HepG2 (cell line): ENCODE measurements around the gene TMEM184C. TPM values are rescaled to one million over a fixed set of nuclear protein-coding genes. Genes with fewer than 3 reads are reported as not detected.

ENCODE experiments used
- ATAC-seq: fragments of 200-7000 bp; cut with Tn5 transposase; 3 replicates; pipeline ENCODE4 v1.9.1; 2020; ENCODE audit warnings: mild to moderate bottlenecking, moderate library complexity
- BruUV-seq: library from RNA; stranded (reverse); fragments of 400-500 nt; replicated peaks from 2 replicates; lab custom pipeline; 2021; lab: Mats Ljungman, UMichigan
- CTCF ChIA-PET: fragments of 300-600 bp; formaldehyde crosslinking; extraction: SDS; loops from one replicate; lab custom pipeline; 2021; ENCODE audit warnings: low total read pairs, inconsistent platforms, low intra/inter-chr PET ratio; lab: Yijun Ruan, JAX
- POLR2A ChIA-PET: fragments of 350-600 bp; sonication (Branson Sonifier 250); formaldehyde crosslinking; loops from one replicate; lab custom pipeline; 2020; ENCODE audit warnings: antibody characterized with exemption, inconsistent platforms; lab: Yijun Ruan, JAX
- DNase-seq: peaks from one replicate; pipeline ENCODE4 v3.0.0-alpha.2; 2015; ENCODE audit warnings: low spot score
- FAIRE-seq: peaks from 3 replicates; lab custom pipeline; 2011; peaks lifted over from hg19 to GRCh38; lab: Jason Lieb, UNC
- H2AFZ ChIP-seq: one replicate; pipeline ENCODE4 v1.6.1; 2011; ENCODE audit warnings: low read length, inconsistent platforms
- H3K27ac ChIP-seq: fragments of 300-600 bp; 3 replicates; pipeline ENCODE4 v1.8.0; 2011; ENCODE audit warnings: mixed run types, mild to moderate bottlenecking, mixed read lengths, low read length, inconsistent platforms; ENCODE audit not compliant: insufficient read depth; ENCODE audit errors: extremely low read length
- H3K27me3 ChIP-seq, 2 experiments: fragments of 200-600 bp in 1 of 2; 2 replicates in 1 of 2; 3 replicates in 1 of 2; pipeline versions ENCODE4 v1.6.0 to v1.8.0; 2011; ENCODE audit warnings: low read length in 2 of 2, mild to moderate bottlenecking in 2 of 2, moderate library complexity in 2 of 2, inconsistent platforms in 1 of 2; ENCODE audit not compliant: insufficient read depth in 2 of 2, control insufficient read depth in 1 of 2
- H3K36me3 ChIP-seq, 2 experiments: fragments of 200-600 bp in 1 of 2; replicated peaks in 1 of 2; 2 replicates in 1 of 2; 3 replicates in 1 of 2; pipeline versions ENCODE4 v1.5.1 to v1.8.0; 2011; ENCODE audit warnings: low read length in 2 of 2, inconsistent platforms in 1 of 2; ENCODE audit not compliant: insufficient read depth in 2 of 2, control insufficient read depth in 1 of 2
- H3K4me1 ChIP-seq: 2 replicates; pipeline ENCODE4 v1.5.1; 2012; ENCODE audit warnings: low read length, inconsistent platforms; ENCODE audit not compliant: insufficient read depth
- H3K4me2 ChIP-seq: 2 replicates; pipeline ENCODE4 v1.6.0; 2011; ENCODE audit warnings: low read depth, low read length, inconsistent platforms
- H3K4me3 ChIP-seq, 3 experiments: fragments of 200-600 bp in 1 of 3; sonication (generic), shearing (Covaris generic) in 1 of 3; replicated peaks in 1 of 3; 2 replicates each; pipeline ENCODE4 v1.5.1; 2011 to 2016; ENCODE audit warnings: low read length in 3 of 3, inconsistent platforms in 2 of 3, low read depth in 2 of 3, mild to moderate bottlenecking in 2 of 3, control low read depth in 1 of 3, mixed read lengths in 1 of 3; ENCODE audit not compliant: insufficient read depth in 1 of 3
- H3K79me2 ChIP-seq: one replicate; pipeline ENCODE4 v1.6.1; 2011; ENCODE audit warnings: low read length, inconsistent platforms; ENCODE audit not compliant: insufficient read depth
- H3K9ac ChIP-seq: 2 replicates; pipeline ENCODE4 v1.6.0; 2011; ENCODE audit warnings: mild to moderate bottlenecking, low read depth, low read length, inconsistent platforms; ENCODE audit not compliant: insufficient read depth
- H3K9me3 ChIP-seq: 2 replicates; pipeline ENCODE4 v1.5.1; 2012; ENCODE audit warnings: mild to moderate bottlenecking, low read length
- H4K20me1 ChIP-seq: 2 replicates; pipeline ENCODE4 v1.6.0; 2011; ENCODE audit warnings: inconsistent platforms, mild to moderate bottlenecking, low read length, moderate library complexity; ENCODE audit not compliant: insufficient read depth
- DNMT3B ChIP-seq: conservative IDR thresholded peaks from 2 replicates; pipeline ENCODE4 v1.6.1; 2016; ENCODE audit warnings: missing biosample characterization, control low read depth
- GABPA ChIP-seq, 2 experiments: IDR thresholded peaks; 2 replicates each; pipeline ENCODE4 v1.6.1; 2011 to 2016; ENCODE audit warnings: low read depth in 2 of 2, low read length in 1 of 2, missing biosample characterization in 1 of 2, missing genetic modification characterization in 1 of 2
- GPN1 ChIP-seq: sonication (generic); formaldehyde crosslinking; IDR thresholded peaks from 2 replicates; pipeline ENCODE4 v1.5.1; 2020; ENCODE audit warnings: missing genetic modification reagents, borderline replicate concordance
- HNRNPUL1 ChIP-seq: fragments of 200-400 bp; formaldehyde crosslinking; IDR thresholded peaks from 2 replicates; pipeline ENCODE4 v1.6.1; 2017; ENCODE audit warnings: low read depth, mild to moderate bottlenecking, low read length, moderate library complexity
- KLF15 ChIP-seq: sonication (generic); formaldehyde crosslinking; IDR thresholded peaks from 2 replicates; pipeline ENCODE4 v1.8.1; 2023; ENCODE audit warnings: borderline replicate concordance, mild to moderate bottlenecking, inconsistent platforms, missing genetic modification reagents, mixed read lengths
- KMT2A ChIP-seq: sonication (generic); formaldehyde crosslinking; IDR thresholded peaks from 2 replicates; pipeline ENCODE4 v1.4.0; 2020; ENCODE audit warnings: missing genetic modification reagents
- PLRG1 ChIP-seq: fragments of 450-650 bp; conservative IDR thresholded peaks from 2 replicates; pipeline ENCODE4 v1.6.1; 2016
- RAD21 ChIP-seq: fragments of 450-650 bp; formaldehyde crosslinking; IDR thresholded peaks from 2 replicates; pipeline ENCODE4 v1.5.0; 2020; ENCODE audit warnings: mild to moderate bottlenecking
- SMAD1 ChIP-seq: sonication (generic); formaldehyde crosslinking; IDR thresholded peaks from 2 replicates; pipeline ENCODE4 v1.4.0; 2020; ENCODE audit warnings: missing genetic modification reagents, low read depth, mild to moderate bottlenecking, borderline replicate concordance
- ZNF264 ChIP-seq: sonication (generic); formaldehyde crosslinking; IDR thresholded peaks from 2 replicates; pipeline ENCODE4 v1.4.0; 2020; ENCODE audit warnings: missing genetic modification reagents
- ZNF496 ChIP-seq: sonication (generic); formaldehyde crosslinking; IDR thresholded peaks from 2 replicates; pipeline ENCODE4 v1.8.1; 2023; ENCODE audit warnings: mild to moderate bottlenecking, moderate library complexity, missing genetic modification reagents; ENCODE audit not compliant: insufficient replicate concordance
- ZNF644 ChIP-seq: IDR thresholded peaks from 2 replicates; pipeline ENCODE4 v1.6.1; 2016; ENCODE audit warnings: low read depth
- ZNF720 ChIP-seq: sonication (generic); formaldehyde crosslinking; IDR thresholded peaks from 2 replicates; pipeline ENCODE4 v1.4.0; 2020; ENCODE audit warnings: missing genetic modification reagents
- ZNF761 ChIP-seq: sonication (generic); formaldehyde crosslinking; conservative IDR thresholded peaks from 2 replicates; pipeline ENCODE4 v1.4.0; 2020; ENCODE audit warnings: mild to moderate bottlenecking, missing genetic modification reagents
- ZNF780A ChIP-seq: sonication (generic); formaldehyde crosslinking; IDR thresholded peaks from 2 replicates; pipeline ENCODE4 v1.8.0; 2022; ENCODE audit warnings: mild to moderate bottlenecking, missing genetic modification reagents, moderate library complexity
- WGBS: methylation state at CpG from one replicate; pipeline ENCODE4 v1.1.6; 2017; ENCODE audit warnings: low lambda C conversion rate; 5-methylcytosine and 5-hydroxymethylcytosine counted together
- in situ Hi-C: cut with HindIII; loops from 2 replicates; pipeline ENCODE4 v1.10.0; 2017; ENCODE audit warnings: low pct_unique_long_range_greater_than_20kb; ENCODE audit not compliant: extremely low pct_ligation_motif_present
- intact Hi-C: fragments of 100-400 bp; cut with micrococcal nuclease; formaldehyde crosslinking; loops from one replicate; pipeline ENCODE4 v1.10.0; 2022; ENCODE audit not compliant: unreplicated experiment
- polyA plus RNA-seq, 8 experiments: library from polyadenylated mRNA; depleted of rRNA in 3 of 8; stranded (reverse) in 7 of 8; unstranded in 1 of 8; fragments of >200 nt; fragmentation: Illumina TruSeq in 4 of 8; extraction: Trizol in 4 of 8; gene quantifications; 2 replicates each; pipeline versions ENCODE4 v1.2.1 to v1.2.3, GENCODE V29; 2011 to 2016; ENCODE audit warnings: low read depth in 4 of 8, missing spikeins in 1 of 8, mixed read lengths in 1 of 8; ENCODE audit not compliant: insufficient read depth in 1 of 8
- total RNA-seq, 5 experiments: library from RNA; depleted of rRNA; stranded (reverse); fragments of >200 nt; fragmentation: Illumina TruSeq; extraction: Trizol; gene quantifications; 2 replicates each; pipeline ENCODE4 v1.2.3, GENCODE V29; 2016; ENCODE audit warnings: low read depth in 1 of 5
- TF ChIP-seq, protein P1 (sequence below): sonication (generic); formaldehyde crosslinking; IDR thresholded peaks from 2 replicates; pipeline ENCODE4 v1.4.0; 2020; ENCODE audit warnings: mild to moderate bottlenecking, low read depth, missing genetic modification reagents
- TF ChIP-seq, protein P2 (sequence below), 2 experiments: IDR thresholded peaks; 2 replicates each; pipeline ENCODE4 v1.6.1; 2011 to 2012; ENCODE audit warnings: low read length in 2 of 2, borderline replicate concordance in 1 of 2, low read depth in 1 of 2, mild to moderate bottlenecking in 1 of 2, moderate library complexity in 1 of 2
- TF ChIP-seq, protein P3 (sequence below): sonication (generic); formaldehyde crosslinking; IDR thresholded peaks from 2 replicates; pipeline ENCODE4 v1.8.0; 2022; ENCODE audit warnings: mild to moderate bottlenecking, missing genetic modification reagents, moderate library complexity
- TF ChIP-seq, protein P4 (sequence below): sonication (generic); formaldehyde crosslinking; IDR thresholded peaks from 2 replicates; pipeline ENCODE4 v1.9.0; 2022; ENCODE audit warnings: low read depth, missing genetic modification reagents

Gene TMEM184C
- total and polyA plus RNA-seq, 2 of the 13 experiments (the other 11 are each of a cell fraction or from before 2014, with no cell fraction given): 13.9 to 26.1 TPM

DNA sequence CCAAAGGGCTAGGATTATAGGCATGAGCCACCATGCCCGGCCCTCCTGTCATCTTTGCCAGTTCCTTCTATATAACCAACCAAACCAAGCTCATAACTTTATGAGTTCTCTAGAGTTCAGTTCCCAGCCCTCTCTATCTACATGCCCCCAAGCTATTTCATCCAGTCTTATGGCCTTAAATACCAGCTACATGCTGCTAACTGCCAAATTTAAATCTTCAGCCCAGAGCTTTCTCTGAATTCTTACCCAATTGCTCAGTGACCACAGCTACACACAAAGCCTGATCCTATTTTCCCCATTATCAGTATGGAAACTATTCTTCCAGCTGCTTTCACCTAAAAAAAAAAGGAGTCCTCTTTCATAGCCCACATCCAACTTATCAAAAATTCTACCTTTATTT, 23.1 kb downstream of the TMEM184C start:
- ChIA-PET POLR2A (interaction anchor here (1.2 kb wide), 1 partner anchor 23 kb away, joined by 5 read pairs; the partner anchor contains the start of gene TMEM184C), CTCF (no interaction called here)
- Histone ChIP-seq H2AFZ (no peak overlapping the region), H3K9ac (no peak overlapping the region), H3K4me3 (no peak overlapping the region), H3K4me1 (no peaks in the 10 kb centered on the region), H4K20me1 (no peaks in the 10 kb centered on the region), H3K27me3 (no peaks in the 10 kb centered on the region), H3K27ac (no peak overlapping the region), H3K4me2 (no peak overlapping the region), H3K9me3 (no peaks in the 10 kb centered on the region), H3K79me2 (no peaks in the 10 kb centered on the region), H3K36me3 (peaks cover 2 to 38% of the 10 kb centered on the region in 2 experiments; a peak in 3 of 5 replicates)
- WGBS: 86% methylated on average over 1 of the region's 1 CpG
- no TSS peak for BruUV-seq
- ATAC-seq (no peak), FAIRE-seq (no peak), DNase-seq (no peak)
- in situ Hi-C loops (no loop called here), intact Hi-C loops (no loop called here)
- TF ChIP-seq GABPA (IDR thresholded peaks at IDR 0.05; ENCODE audit: low read depth, low read length) (no peak), GABPA (CRISPR knock-in tag; IDR thresholded peaks at IDR 0.05; ENCODE audit: low read depth) (no peak), KMT2A (CRISPR knock-in tag) (no peak), ZNF780A (CRISPR knock-in tag) (no peak), HNRNPUL1 (no peak), GPN1 (CRISPR knock-in tag) (no peak), RAD21 (CRISPR knock-in tag) (no peak), PLRG1 (no peak), ZNF720 (CRISPR knock-in tag) (no peak), SMAD1 (CRISPR knock-in tag) (no peak), ZNF644 (CRISPR knock-in tag) (no peak), ZNF264 (no peak), ZNF496 (CRISPR knock-in tag) (no peak), KLF15 (CRISPR knock-in tag) (no peak), DNMT3B (CRISPR knock-in tag) (no peak), ZNF761 (CRISPR knock-in tag) (no peak)
- TF ChIP-seq, protein P1, sequence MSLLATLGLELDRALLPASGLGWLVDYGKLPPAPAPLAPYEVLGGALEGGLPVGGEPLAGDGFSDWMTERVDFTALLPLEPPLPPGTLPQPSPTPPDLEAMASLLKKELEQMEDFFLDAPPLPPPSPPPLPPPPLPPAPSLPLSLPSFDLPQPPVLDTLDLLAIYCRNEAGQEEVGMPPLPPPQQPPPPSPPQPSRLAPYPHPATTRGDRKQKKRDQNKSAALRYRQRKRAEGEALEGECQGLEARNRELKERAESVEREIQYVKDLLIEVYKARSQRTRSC (CRISPR knock-in tag): no peak
- TF ChIP-seq, protein P2, sequence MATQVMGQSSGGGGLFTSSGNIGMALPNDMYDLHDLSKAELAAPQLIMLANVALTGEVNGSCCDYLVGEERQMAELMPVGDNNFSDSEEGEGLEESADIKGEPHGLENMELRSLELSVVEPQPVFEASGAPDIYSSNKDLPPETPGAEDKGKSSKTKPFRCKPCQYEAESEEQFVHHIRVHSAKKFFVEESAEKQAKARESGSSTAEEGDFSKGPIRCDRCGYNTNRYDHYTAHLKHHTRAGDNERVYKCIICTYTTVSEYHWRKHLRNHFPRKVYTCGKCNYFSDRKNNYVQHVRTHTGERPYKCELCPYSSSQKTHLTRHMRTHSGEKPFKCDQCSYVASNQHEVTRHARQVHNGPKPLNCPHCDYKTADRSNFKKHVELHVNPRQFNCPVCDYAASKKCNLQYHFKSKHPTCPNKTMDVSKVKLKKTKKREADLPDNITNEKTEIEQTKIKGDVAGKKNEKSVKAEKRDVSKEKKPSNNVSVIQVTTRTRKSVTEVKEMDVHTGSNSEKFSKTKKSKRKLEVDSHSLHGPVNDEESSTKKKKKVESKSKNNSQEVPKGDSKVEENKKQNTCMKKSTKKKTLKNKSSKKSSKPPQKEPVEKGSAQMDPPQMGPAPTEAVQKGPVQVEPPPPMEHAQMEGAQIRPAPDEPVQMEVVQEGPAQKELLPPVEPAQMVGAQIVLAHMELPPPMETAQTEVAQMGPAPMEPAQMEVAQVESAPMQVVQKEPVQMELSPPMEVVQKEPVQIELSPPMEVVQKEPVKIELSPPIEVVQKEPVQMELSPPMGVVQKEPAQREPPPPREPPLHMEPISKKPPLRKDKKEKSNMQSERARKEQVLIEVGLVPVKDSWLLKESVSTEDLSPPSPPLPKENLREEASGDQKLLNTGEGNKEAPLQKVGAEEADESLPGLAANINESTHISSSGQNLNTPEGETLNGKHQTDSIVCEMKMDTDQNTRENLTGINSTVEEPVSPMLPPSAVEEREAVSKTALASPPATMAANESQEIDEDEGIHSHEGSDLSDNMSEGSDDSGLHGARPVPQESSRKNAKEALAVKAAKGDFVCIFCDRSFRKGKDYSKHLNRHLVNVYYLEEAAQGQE (IDR thresholded peaks at IDR 0.05; ENCODE audit: borderline replicate concordance in 1 of 2, low read depth in 1 of 2, low read length in 2 of 2): no peak
- TF ChIP-seq, protein P3, sequence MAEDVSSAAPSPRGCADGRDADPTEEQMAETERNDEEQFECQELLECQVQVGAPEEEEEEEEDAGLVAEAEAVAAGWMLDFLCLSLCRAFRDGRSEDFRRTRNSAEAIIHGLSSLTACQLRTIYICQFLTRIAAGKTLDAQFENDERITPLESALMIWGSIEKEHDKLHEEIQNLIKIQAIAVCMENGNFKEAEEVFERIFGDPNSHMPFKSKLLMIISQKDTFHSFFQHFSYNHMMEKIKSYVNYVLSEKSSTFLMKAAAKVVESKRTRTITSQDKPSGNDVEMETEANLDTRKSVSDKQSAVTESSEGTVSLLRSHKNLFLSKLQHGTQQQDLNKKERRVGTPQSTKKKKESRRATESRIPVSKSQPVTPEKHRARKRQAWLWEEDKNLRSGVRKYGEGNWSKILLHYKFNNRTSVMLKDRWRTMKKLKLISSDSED (CRISPR knock-in tag): no peak
- TF ChIP-seq, protein P4, sequence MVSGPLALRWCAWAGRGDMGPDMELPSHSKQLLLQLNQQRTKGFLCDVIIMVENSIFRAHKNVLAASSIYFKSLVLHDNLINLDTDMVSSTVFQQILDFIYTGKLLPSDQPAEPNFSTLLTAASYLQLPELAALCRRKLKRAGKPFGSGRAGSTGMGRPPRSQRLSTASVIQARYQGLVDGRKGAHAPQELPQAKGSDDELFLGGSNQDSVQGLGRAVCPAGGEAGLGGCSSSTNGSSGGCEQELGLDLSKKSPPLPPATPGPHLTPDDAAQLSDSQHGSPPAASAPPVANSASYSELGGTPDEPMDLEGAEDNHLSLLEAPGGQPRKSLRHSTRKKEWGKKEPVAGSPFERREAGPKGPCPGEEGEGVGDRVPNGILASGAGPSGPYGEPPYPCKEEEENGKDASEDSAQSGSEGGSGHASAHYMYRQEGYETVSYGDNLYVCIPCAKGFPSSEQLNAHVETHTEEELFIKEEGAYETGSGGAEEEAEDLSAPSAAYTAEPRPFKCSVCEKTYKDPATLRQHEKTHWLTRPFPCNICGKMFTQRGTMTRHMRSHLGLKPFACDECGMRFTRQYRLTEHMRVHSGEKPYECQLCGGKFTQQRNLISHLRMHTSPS (CRISPR knock-in tag): no peak
